ENCODE results near the gene CLEC3A. TPM values are rescaled to one million over a fixed set of nuclear protein-coding genes. Genes with fewer than 3 reads are reported as not detected.
A peak's percentile ranks its signal among the peaks of the same experiment; 100 is the strongest.

CLEC3A gene
- total RNA-seq, 1 experiment from 2014 or later = 1.1 TPM

DNA sequence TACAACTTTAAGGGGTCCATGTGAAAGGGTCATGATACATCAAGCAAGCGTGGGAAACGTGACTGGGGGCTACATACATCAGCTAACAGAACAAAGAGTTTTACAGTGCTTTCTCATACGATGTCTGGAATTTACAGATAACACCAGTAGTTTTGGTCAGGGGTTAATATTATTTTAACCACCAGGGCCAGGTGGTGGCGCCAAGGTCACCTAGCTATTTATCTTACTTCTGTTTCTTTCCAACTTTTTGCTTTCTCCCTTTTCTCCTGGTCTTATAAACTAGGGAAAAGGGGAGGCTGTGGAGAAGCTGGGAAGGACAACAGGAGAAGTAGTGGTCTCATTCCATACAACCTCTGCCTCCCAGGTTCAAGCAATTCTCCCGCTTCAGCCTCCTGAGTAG is 37.9 kb downstream of the CLEC3A start:
- Mint-ChIP-seq H3K27ac (ENCODE audit: unreplicated experiment) (peak overlapping the region; percentile 75), H3K27me3 (ENCODE audit: insufficient read depth, unreplicated experiment) (no peaks in the 10 kb centered on the region), H3K4me1 (ENCODE audit: low read depth, unreplicated experiment) (peaks cover 25% of the 10 kb centered on the region), H3K36me3 (ENCODE audit: insufficient read depth, unreplicated experiment) (no peaks in the 10 kb centered on the region), H3K4me3 (ENCODE audit: unreplicated experiment) (peak overlapping the region; percentile 16), H3K9me3 (ENCODE audit: unreplicated experiment) (no peaks in the 10 kb centered on the region)
- intact Hi-C loops (cut with micrococcal nuclease; ENCODE audit: unreplicated experiment) = loop anchor here (1.0 kb wide), 2 partner anchors 34 to 39 kb away; partner anchors contain the start of gene WWOX
- CTCF ChIA-PET = interaction anchor here (0.6 to 1.4 kb wide), 4 partner anchors 10 to 33 kb away, joined by 3 to 12 read pairs (median 5); no protein-coding TSS in a partner anchor
- POLR2A ChIA-PET = no interaction called here
- Histone ChIP-seq H3K4me1 (peaks cover 15% of the 10 kb centered on the region), H3K27me3 (replicated peaks; ENCODE audit: control insufficient read depth, insufficient read depth, low read length) (no peaks in the 10 kb centered on the region), H3K36me3 (ENCODE audit: control insufficient read depth, insufficient read depth, low read length) (no peaks in the 10 kb centered on the region), H3K9me3 (no peaks in the 10 kb centered on the region), H3K4me3 (ENCODE audit: low read depth, low read length) (no peak overlapping the region)
- peak in 1 of 2 experiments; percentile 25 for DNase-seq
- no TSS peak for BruUV-seq (replicated peaks)
- TF ChIP-seq, protein P1, sequence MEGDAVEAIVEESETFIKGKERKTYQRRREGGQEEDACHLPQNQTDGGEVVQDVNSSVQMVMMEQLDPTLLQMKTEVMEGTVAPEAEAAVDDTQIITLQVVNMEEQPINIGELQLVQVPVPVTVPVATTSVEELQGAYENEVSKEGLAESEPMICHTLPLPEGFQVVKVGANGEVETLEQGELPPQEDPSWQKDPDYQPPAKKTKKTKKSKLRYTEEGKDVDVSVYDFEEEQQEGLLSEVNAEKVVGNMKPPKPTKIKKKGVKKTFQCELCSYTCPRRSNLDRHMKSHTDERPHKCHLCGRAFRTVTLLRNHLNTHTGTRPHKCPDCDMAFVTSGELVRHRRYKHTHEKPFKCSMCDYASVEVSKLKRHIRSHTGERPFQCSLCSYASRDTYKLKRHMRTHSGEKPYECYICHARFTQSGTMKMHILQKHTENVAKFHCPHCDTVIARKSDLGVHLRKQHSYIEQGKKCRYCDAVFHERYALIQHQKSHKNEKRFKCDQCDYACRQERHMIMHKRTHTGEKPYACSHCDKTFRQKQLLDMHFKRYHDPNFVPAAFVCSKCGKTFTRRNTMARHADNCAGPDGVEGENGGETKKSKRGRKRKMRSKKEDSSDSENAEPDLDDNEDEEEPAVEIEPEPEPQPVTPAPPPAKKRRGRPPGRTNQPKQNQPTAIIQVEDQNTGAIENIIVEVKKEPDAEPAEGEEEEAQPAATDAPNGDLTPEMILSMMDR (IDR thresholded peaks at IDR 0.05; ENCODE audit: insufficient read depth in 1 of 2, low read depth in 1 of 2, low read length in 1 of 2, severe bottlenecking in 1 of 2, unreplicated experiment in 1 of 2) = peak; percentile 16 to 39

DNA sequence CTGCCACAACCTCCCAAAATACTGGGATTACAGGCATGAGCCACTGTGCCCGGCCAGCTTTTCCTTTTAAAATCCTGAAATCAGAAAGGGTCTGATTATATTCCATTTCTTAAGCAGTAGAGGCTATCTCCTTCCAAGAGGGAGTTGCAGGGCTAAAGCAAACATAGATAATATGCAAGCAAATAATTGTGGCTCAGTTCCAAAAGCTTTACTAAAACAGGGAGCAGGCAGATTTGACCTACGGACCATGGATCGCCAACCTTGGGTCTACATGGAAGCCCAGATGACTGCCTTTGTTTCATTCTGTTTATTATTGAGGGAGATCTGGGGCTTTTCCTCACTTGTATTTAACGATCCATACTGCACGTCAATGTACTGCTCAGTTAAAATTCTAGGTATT is 38.5 kb downstream of the CLEC3A start:
- DNase-seq = peak in 1 of 2 experiments; percentile 17
- intact Hi-C loops (cut with micrococcal nuclease; ENCODE audit: unreplicated experiment) = loop anchor here (1.0 kb wide), 2 partner anchors 33 to 38 kb away; partner anchors contain the start of gene WWOX
- H3K36me3 ChIP-seq (ENCODE audit: control insufficient read depth, insufficient read depth, low read length) = no peaks in the 10 kb centered on the region
- H3K9me3 Mint-ChIP-seq (ENCODE audit: unreplicated experiment) = no peaks in the 10 kb centered on the region
- BruUV-seq (replicated peaks) = no TSS peak
- no peaks in the 10 kb centered on the region for H3K9me3 ChIP-seq
- peaks cover 29% of the 10 kb centered on the region for H3K4me1 Mint-ChIP-seq (ENCODE audit: low read depth, unreplicated experiment)
- POLR2A ChIA-PET = no interaction called here
- no peaks in the 10 kb centered on the region for H3K27me3 ChIP-seq (replicated peaks; ENCODE audit: control insufficient read depth, insufficient read depth, low read length)
- CTCF ChIA-PET = interaction anchor here (0.6 to 1.4 kb wide), 3 partner anchors 10 to 33 kb away, joined by 3 to 12 read pairs (median 7); no protein-coding TSS in a partner anchor
- no peak overlapping the region for H3K4me3 ChIP-seq (ENCODE audit: low read depth, low read length)
- H3K4me1 ChIP-seq = peaks cover 15% of the 10 kb centered on the region
- TF ChIP-seq, protein P1 (IDR thresholded peaks at IDR 0.05; ENCODE audit: insufficient read depth in 1 of 2, low read depth in 1 of 2, low read length in 1 of 2, severe bottlenecking in 1 of 2, unreplicated experiment in 1 of 2) = no peak
- peak overlapping the region; percentile 16 for H3K4me3 Mint-ChIP-seq (ENCODE audit: unreplicated experiment)
- H3K27me3 Mint-ChIP-seq (ENCODE audit: insufficient read depth, unreplicated experiment) = no peaks in the 10 kb centered on the region
- H3K36me3 Mint-ChIP-seq (ENCODE audit: insufficient read depth, unreplicated experiment) = no peaks in the 10 kb centered on the region
- H3K27ac Mint-ChIP-seq (ENCODE audit: unreplicated experiment) = peak overlapping the region; percentile 75

DNA sequence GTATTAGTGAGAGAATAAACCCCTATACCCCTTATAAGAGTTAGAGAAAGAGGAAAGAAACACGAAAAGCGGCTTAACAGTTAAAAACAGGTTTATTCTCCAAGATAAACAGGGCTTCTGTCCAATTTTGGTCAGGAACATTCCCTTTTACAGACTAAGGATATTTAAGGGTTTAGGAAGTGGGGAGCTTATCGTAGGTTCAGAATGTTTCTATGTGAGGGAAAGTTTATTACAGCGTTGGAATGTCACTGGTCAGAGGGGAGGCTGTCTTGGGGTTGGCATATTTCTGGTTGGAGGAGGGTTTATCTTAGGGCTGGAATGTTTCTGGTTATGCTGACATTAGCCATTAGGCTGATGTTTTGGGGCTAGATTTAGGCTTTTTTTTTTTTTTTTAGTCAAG is 43.0 kb downstream of the CLEC3A start:
- DNase-seq = no peak
- no peak overlapping the region for H3K4me3 ChIP-seq (ENCODE audit: low read depth, low read length)
- POLR2A ChIA-PET = no interaction called here
- BruUV-seq (replicated peaks) = no TSS peak
- no peaks in the 10 kb centered on the region for H3K9me3 ChIP-seq
- Mint-ChIP-seq H3K4me1 (ENCODE audit: low read depth, unreplicated experiment) (peaks cover 17% of the 10 kb centered on the region), H3K27me3 (ENCODE audit: insufficient read depth, unreplicated experiment) (no peaks in the 10 kb centered on the region), H3K9me3 (ENCODE audit: unreplicated experiment) (no peaks in the 10 kb centered on the region), H3K4me3 (ENCODE audit: unreplicated experiment) (no peak overlapping the region), H3K27ac (ENCODE audit: unreplicated experiment) (no peak overlapping the region), H3K36me3 (ENCODE audit: insufficient read depth, unreplicated experiment) (no peaks in the 10 kb centered on the region)
- no peaks in the 10 kb centered on the region for H3K27me3 ChIP-seq (replicated peaks; ENCODE audit: control insufficient read depth, insufficient read depth, low read length)
- no peaks in the 10 kb centered on the region; the same call in 1 of the 2 replicates for H3K36me3 ChIP-seq (ENCODE audit: control insufficient read depth, insufficient read depth, low read length)
- H3K4me1 ChIP-seq = peaks cover 10% of the 10 kb centered on the region
- CTCF ChIA-PET = no interaction called here
- intact Hi-C loops (cut with micrococcal nuclease; ENCODE audit: unreplicated experiment) = no loop called here
- TF ChIP-seq, protein P1 (IDR thresholded peaks at IDR 0.05; ENCODE audit: insufficient read depth in 1 of 2, low read depth in 1 of 2, low read length in 1 of 2, severe bottlenecking in 1 of 2, unreplicated experiment in 1 of 2) = no peak
